HG03342 (cell line): ENCODE data around the gene ADGRD1.
A peak's percentile ranks its signal among the peaks of the same experiment; 100 is the strongest.
"Not testable (repeated sequence)": the region's sequence is repeated elsewhere in the genome, so short reads cannot be mapped to it uniquely, and the experiment has no call there.

Experiments
- ATAC-seq: cut with Tn5 transposase; IDR thresholded peaks from one replicate; pipeline ENCODE4 v1.9.1; 2021; ENCODE audit warnings: mild to moderate bottlenecking, moderate library complexity; ENCODE audit not compliant: unreplicated experiment

The ADGRD1 gene

DNA sequence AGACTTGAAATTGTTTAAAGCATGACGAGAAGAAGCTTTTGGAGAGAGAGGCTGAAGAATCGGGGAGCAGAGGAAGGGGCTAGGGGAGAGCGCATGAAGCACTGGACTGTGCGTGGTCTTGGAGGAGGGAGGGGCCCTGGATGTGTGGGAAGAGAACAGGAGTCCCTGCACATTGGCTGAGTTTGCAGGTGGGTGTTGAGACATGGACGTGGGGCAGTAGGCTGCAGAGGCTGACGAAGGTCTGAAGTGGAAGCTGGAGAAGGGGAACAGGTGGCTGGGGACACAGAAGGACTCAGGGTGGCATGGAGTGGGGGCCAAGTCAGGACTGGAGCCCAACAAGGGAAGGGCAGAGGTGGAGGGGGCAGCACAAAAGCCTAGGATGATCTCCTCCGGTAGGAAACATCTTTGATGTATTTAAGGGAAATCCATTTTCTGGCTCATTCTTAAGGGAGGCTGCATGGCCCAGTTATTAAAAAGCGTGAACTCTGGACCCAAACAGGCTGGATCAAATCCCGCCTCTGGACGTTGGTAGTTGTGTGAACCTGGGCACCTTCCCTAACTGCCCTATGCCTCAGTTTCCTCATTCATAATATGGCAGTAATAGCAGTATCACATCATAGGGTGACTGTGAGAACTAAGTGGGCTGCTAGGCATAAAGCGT is 29.0 kb downstream of the ADGRD1 start:
- ATAC-seq = no peak

DNA sequence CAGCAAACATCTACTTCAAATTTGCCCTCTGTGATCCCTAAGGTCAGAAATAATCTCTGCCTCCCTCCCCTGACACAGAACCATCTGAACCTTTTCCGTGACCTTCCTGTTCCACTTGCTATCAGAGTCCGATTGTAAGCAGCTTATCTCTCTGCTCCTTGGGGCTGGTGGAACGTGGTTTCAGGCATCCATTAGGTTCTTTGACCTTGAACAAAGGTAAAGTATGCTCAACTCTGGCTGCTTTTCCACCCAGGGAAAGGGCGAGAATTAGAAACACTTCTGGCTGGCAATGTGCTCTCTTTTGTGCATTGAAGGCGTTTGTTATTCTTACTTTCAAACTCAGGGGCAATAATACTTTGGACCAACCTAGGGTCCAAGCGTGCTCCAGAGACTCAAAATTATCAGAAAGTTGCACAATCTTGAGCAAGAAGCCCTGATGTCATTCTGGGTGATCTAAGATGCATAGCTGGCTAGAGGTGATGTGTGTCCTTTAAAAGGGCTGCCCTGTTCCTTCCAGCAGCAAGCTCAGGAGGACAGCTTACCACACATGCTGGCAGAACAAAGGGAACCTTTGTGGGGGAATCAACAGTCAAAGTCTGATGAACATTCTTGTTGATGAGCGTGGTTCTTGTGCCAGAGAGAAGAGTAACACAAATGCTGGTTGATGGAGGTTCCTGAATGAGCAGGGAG is 29.8 kb downstream of the ADGRD1 start:
- no peak for ATAC-seq

DNA sequence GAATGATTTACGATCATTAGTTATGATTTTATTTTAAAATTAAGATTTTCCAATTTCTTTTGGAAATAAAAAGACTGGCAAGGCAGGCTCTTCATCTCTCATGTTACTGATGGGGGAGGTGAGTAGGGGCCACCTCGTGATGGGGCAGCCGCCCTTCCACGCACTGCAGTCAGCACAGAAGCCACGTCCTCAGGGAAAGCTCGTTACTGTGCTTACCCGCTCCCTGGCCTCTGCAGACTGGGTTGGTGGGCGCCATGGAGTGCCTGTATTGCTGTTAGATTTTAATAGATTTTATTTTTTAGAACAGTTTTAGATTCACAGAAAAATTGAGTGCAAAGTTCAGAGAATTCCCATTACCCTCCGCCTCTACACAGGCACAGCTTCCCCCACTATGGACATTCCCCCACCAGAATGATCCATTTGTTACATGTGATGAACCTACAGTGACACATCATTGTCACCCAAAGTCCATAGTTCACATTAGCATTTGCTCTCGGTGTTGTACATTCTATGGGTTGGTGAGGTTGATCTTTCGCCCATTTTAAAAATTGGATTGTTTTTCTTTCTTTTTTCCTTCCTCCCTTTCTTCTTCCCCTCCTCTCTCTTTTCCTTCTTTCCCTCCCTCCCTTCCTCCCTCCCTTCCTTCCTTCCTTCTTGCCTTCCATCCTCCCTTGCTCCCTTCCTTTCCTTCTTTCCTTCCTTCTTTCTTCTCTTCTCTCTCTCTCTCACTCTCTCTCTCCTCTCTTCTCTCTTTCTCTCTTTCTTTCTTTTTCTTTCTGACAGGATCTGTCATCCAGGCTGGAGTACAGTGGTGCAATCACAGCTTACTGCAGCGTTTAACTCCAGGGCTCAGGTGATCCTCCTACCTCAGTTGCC is 30.7 kb downstream of the ADGRD1 start:
- ATAC-seq = no peak

GRCh38 chr12:130987151-130987931 is 33.6 kb downstream of the ADGRD1 start:
- no peak for ATAC-seq

- no peak for ATAC-seq
These were observed 34.6 kb downstream of the ADGRD1 start for GRCh38 chr12:130988261-130988660.

- ATAC-seq = no peak
These were observed 35.0 kb downstream of the ADGRD1 start for GRCh38 chr12:130988751-130989150.

GRCh38 chr12:130989391-130989790 is 35.7 kb downstream of the ADGRD1 start:
- no peak for ATAC-seq

GRCh38 chr12:130990034-130990433 is 36.3 kb downstream of the ADGRD1 start:
- ATAC-seq = no peak

GRCh38 chr12:130992448-130992847 is 38.7 kb downstream of the ADGRD1 start:
- ATAC-seq = no peak

DNA sequence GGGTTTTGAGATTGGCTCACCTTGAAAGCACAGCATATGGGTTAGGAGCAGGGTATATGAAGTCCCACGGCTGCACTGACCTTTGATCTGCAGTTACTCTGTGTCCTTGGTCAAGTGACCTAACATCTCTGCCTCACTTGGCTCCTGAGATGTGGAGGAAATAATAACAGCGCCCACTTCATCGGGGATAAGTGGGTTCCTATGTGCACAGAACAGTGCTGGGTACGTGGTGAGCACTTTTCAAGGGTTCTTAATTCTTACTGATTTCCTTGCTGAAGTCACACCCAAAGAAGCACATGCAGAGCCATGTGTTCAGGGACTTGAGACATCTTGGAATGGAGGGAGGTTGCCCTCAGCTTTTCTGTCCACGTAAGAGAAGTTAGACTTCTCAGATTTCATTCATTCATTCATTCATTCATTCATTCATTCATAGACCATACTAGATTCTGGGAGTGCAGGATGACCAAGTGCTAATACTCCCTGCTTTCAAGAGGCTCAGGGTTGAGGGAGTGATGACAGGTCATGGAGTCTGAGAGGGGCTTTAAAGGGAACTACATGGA is 39.4 kb downstream of the ADGRD1 start:
- no peak for ATAC-seq

DNA sequence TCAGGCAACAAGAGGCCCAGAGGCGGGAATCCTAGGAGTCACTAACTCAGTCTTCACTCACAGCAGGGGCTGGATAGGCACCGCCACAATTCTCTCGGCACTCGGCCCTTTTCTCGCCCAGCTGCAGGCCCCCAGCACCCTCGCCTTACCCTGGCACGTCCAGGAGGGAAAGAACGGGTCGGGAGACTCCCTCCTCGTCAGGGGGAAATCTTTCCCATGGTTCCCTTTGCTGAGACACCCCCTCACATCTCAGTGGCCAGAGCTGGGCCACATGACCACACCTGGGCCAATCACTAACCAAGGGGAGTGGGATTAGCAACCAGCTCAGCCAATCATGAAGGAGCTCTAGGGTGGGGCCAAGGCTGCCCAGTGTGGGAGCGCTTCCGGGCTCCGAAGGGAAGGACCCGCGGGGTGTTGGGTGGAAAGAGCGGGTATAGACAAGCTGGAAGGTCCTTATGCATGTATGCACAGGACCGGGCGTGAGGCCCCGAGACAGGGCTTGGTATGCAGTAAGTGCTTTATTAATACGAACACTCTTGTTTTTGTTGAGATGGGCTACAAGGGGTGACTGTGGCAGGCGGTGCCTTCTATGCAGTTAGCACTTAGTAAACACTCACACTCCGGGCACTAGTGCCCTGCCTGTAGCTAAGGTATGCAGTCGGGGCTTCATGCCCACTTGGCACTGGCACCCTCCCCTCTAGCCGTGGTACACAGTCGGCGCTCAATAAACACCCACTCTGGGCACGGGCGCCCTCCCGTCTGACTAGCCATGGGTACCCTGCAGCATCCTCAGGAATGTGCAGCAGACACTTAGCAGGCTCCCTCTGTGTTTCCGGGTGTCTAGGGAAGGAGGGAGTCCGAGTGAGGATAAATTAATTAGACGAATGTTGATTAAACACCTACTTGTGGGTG is 40.3 kb downstream of the ADGRD1 start:
- ATAC-seq = no peak

DNA sequence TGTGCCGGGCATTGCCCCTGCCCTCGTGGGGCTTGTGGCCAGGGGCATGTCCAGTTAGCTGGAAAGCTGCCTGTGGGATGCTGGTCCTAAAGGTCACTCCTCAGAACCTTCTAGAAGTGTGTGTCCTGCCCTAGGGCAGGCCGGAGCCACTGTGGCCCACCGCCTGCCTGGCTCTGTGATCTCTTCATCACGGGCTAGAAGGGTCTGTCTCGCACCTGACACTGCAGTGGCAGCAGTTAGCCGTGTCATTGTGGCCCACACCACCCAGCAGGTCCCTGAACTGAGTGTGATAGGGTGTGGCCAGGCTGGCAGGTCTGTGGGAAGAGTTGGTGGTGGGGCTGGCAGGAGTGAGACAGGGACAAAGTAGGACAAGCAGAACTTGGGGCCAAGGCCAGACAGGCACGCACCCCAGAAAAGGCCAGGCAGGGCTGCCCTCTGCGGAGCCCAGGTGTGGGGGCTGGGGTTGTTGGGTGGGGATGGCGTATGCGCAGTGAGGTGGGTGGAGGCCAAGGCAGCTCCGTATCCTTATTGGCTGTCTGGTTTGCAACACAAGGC is 41.2 kb downstream of the ADGRD1 start:
- no peak for ATAC-seq

- not testable (repeated sequence) for ATAC-seq
These were observed 41.8 kb downstream of the ADGRD1 start for GRCh38 chr12:130995386-130995969.

- ATAC-seq = no peak
These were observed 44.4 kb downstream of the ADGRD1 start for GRCh38 chr12:130998136-130998535.

- ATAC-seq = no peak
These were observed 46.3 kb downstream of the ADGRD1 start for GRCh38 chr12:131000000-131000486.

DNA sequence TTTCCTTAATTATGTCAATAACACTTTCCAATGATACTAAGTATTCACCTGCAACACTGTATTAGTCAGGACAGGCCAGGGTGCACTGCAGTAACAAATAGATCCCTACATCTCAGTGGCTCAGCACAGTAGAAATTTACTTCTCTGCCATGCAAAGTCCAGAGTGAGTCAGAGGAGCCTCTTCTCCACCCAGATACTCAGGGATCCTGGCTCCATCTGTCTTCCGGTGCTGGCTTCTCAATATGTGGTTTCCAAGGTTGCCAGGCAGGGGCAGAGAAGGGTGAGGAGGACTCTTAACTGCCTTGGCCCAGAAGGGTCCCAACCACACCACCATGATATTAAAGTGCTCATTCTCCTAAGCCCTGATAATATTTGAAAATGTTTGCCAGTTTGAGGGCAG is 47.8 kb downstream of the ADGRD1 start:
- no peak for ATAC-seq

GRCh38 chr12:131002216-131002631 is 48.5 kb downstream of the ADGRD1 start:
- ATAC-seq = peak; percentile 91

DNA sequence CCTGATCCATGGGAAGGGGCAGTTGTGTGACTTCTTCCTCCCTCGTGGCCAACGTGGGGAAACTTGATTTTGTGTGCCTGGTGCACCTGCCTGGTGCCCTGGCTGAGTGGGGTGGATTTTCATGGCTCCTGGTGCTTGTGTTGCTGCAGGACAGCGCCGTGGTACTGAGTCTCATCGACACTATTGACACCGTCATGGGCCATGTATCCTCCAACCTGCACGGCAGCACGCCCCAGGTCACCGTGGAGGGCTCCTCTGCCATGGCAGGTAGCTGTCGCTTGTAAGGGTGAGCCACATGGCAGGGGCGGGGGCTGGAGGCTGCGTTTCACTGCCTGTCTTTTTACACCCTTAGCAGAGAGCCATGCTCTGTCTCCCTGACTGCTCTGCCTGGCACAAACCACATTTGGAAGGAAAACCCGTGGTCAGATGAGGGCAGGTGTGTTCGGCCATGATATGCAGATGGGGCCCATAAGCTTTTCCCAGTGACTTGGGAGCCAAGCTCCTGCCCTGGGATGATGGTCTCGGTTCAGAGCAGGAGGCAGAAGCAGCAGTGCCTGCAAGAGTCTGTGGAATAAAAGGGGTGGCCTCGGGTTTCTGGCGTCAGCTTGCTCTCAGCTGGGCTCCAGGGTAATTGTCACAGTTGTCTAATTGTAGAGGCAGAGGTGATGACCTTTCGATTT is 49.5 kb downstream of the ADGRD1 start:
- no peak for ATAC-seq
